Middle frontal gyrus (tissue), 1 donor: ENCODE data around the gene MACROD1.
"Not testable (repeated sequence)": the region's sequence is repeated elsewhere in the genome, so short reads cannot be mapped to it uniquely, and the experiment has no call there.

Source experiments
- DNase-seq: peaks from one replicate; pipeline ENCODE4 v3.0.0-alpha.2; 2015; ENCODE audit warnings: low spot score; ENCODE audit errors: extremely low spot score

The MACROD1 gene

GRCh38 chr11:64185693-64186491 is 20.0 kb upstream of the MACROD1 start, which contains the start of gene STIP1:
TSS of gene STIP1 (plus strand) at chr11:64186171. CDS start at chr11:64186262, 91 bp downstream.
- DNase-seq: peak; percentile 100

- DNase-seq: peak; percentile 67
Measured at GRCh38 chr11:64185175-64185692, 19.3 kb upstream of the MACROD1 start.

GRCh38 chr11:64183890-64184289 is 18.0 kb upstream of the MACROD1 start:
- no peak for DNase-seq

DNA sequence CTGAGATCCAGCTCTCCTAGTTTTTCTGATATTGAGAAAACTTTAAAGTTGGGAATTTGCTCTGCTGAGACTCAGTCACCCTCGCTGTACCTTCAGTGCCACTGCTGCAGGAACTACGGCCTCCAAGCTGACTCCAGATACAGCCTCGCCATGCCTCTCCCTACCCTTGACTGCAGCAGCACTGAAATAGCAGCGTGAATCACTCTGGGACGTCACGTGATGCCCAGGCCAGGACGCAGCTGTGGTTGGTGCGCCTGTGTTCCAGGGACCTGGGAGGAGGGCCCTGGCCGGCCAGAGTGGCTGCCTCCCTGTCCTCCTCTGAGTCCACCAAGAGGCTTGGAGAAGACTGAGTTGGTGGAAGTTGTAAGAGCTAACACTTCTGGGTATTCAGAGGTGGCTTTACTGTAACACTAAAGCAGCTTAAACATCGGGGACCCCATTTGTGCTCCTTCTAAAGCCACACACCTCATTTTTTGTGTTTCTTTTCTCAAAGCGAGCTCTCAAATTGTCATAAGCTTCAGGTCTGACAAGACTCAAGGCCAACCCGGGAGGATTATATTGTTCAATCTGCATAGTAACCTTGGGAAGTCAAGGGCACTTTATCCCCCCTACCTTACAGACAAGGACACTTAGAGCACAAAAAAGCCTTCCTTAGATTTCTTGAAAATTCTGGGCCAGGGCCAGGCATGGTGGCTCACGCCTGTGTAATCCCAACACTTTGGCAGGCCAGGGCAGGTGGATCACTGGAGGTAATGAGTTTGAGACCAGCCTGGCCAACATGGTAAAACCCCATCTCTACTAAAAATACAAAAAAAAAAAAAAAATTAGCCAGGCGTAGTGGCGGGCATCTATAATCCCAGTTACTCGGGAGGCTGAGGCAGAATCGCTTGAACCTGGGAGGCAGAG is 15.8 kb upstream of the MACROD1 start:
- DNase-seq: peak; percentile 82

DNA sequence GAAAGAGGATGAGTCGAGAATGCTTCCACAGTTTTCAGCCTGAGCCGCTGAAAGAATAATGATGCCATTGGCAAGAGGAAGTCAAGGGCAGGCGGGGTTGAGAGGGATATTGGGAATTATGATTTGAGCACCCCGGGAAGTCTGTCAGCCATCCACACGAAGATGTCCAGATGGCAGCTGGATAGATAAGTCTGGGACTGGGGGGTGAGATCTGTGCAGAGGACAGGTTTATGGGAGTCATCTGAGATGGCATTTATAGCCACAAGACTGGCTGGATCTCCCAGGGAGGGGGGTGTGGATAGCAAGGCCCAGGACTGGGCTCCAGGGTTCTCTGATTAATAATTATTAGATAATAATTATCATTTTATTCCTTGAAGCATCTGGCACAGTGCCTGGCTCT is 15.0 kb upstream of the MACROD1 start:
- no peak for DNase-seq

DNA sequence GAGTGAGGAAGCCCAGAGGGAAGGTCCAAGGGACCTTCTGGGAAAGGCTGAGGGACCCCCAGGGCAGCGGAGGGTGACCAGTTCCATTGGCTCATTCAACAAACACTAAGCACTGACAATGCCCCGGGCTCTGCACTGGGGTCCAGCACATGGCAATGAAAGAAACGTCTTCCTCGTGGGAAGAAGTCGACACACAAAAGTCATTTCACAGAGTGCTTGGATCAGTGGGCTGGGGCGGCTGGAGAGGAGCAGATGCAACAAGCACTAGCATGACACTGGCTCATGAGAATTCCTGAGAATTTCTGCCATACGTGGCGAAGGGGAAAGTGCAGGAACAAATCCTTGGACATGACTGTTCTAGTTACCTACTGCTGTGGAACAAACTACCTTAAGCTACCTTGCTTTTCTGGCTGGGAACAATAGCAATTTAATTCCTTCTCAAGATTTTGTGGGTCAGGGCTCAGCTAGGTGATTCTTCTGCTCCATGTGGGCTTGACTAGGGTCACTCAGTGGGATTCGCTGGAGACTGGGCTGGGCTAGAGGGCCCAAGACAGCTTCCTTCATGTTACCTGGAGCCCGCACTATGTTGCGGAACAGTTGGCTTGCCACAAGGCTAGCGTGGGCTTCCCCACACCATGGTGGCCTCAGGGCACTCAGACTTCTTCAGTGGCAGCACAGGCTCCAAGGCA is 13.2 kb upstream of the MACROD1 start:
- no peak for DNase-seq

- DNase-seq: no peak
Measured at GRCh38 chr11:64178203-64178602, 12.3 kb upstream of the MACROD1 start.

DNA sequence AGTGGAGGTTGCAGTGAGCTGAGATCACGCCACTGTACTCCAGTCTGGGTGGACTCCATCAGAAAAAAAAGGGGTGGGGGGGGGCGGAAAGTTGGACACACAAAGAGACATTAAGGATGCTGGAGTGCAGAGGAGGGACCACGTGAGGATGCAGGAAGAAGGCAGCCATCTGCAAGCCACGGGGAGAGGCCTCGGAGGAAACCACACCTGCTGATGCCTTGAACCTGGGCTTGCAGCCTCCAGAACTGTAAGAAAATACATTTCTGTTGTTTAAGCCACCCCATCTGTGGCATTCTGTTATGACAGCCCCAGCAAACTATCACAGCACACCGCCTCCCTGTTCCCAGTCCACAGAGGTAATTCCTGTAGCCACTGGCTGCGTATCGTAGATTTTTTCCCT is 10.8 kb upstream of the MACROD1 start:
- DNase-seq: no peak

GRCh38 chr11:64173616-64174355 is 7.9 kb upstream of the MACROD1 start:
- no peak for DNase-seq

DNA sequence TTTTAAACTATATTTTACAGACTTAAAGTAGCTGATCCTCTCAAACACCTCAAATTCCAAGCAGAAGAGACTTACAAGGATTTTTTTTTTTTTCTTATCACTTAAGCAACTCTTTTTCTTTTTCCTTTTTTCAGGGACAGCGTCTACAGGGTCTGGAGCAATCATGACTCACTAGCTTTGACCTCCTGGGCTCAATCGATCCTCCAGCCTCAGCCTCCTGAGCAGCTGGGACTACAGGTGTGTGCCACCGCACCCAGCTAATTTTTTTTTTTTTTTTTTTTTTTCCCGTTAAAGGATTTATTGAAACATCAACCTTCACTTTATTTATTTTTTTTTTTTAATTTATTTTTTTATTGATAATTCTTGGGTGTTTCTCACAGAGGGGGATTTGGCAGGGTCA is 4.5 kb upstream of the MACROD1 start:
- no peak for DNase-seq

- no peak for DNase-seq
Measured at GRCh38 chr11:64165481-64165841, 452 bp downstream of the MACROD1 start.

DNA sequence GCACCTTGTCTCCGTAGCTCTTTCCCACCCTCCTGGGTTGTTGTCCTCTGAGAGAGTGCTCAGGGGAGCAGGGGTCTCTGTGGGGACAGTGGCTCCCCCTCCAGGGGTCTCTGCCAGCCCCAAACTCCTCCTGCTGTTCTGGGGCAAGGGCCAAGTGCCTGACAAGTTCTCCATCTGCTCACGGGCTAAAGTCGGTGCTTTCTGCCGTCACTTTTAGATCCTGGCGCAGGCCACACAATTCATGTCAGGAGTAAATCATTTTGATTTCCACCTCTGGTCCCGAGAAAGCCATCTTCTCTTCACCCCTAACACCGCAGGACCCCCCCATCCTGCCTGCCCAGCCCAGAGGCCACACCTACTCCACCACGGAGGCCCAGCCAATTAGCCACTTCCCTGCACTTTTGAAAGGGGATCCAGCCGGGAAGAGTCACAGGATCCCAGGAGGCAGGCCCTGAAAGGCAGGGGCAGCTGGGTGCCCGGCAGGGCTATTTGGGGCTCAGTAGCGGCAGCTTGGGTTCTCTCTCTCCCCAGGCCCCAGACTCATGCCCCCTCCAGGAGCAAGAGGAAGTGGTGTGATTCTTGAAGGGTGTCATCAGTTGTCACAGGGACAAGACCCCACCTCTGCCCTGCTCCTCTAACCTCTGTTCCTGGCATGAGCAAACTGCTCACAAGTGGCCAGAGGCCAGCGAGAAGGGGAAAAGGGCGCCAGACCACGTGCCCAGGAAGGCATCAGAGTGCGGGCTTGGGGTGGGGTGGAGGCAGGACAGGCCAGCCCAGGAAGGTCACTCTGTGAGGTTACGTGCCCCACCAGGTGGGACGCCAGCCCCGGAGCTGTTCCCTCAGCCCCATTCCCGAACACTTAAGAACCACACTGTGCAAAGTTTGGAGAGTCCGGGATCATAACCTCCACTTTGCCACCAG is 1.3 kb downstream of the MACROD1 start:
- no peak for DNase-seq

DNA sequence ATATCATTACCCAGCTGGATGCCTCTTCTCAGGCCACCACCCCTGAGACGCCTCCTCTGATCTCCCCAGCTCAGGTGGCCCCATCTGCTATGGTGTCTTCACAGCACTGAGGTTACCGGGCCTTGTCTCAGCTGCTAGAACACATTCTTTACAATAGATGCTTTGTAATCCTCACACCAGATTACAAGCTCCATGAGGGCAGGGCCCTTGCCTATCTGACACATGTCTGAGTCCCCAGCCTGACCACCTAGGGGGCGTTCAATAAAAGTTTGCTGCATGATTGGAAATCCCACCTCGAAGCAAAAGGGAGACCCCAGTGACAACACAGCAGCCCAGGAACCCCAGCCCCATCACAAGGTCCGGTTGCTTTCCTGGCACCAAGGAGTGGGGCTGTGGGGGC is 2.0 kb downstream of the MACROD1 start:
- DNase-seq: no peak

GRCh38 chr11:64162769-64163168 is 3.1 kb downstream of the MACROD1 start:
- not testable (repeated sequence) for DNase-seq

GRCh38 chr11:64161037-64161436 is 4.9 kb downstream of the MACROD1 start:
- no peak for DNase-seq

GRCh38 chr11:64157631-64158394 is 8.1 kb downstream of the MACROD1 start:
- no peak for DNase-seq

GRCh38 chr11:64156235-64157011 is 9.5 kb downstream of the MACROD1 start:
- no peak for DNase-seq

DNA sequence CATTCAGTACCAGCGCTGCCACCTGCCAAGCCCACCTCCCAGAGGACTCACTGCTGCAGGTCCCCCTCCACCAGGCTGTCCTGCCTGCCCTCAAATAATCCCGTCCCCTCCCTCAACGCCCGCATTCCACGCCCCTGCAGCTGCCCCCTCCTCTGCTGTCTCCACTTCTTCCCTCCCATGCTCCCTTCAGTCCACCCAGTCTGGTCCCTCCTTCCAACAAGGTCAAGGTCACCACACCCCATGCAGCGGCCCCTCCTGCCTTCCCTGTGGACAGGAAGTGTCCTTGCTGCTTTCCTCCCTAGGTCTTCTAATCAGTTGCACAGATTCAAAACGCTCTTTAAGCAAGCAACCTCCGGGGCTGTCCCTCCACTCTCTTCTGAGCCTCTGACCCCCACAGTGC is 12.1 kb downstream of the MACROD1 start:
- DNase-seq: no peak
